ENCODE measurements around the gene MRPL34. TPM values are rescaled to one million over a fixed set of nuclear protein-coding genes. Genes with fewer than 3 reads are reported as not detected.

The MRPL34 gene
- total RNA-seq, 1 experiment from 2014 or later: 87.7 TPM

- no peak overlapping the region for H3K27ac ChIP-seq (ENCODE audit: low read length)
- in situ Hi-C loops (cut with HindIII; ENCODE audit: low pct_unique_long_range_greater_than_20kb, low sequenced_read_pairs) (no loop called here), intact Hi-C loops (cut with micrococcal nuclease; ENCODE audit: unreplicated experiment) (no loop called here)
- no peaks in the 10 kb centered on the region for H3K27me3 ChIP-seq (ENCODE audit: control insufficient read depth, insufficient read depth, low read length)
- TF ChIP-seq REST (IDR thresholded peaks at IDR 0.05; ENCODE audit: insufficient read depth in 1 of 2, low read depth in 2 of 2, low read length in 1 of 2) (no peak), CTCF (IDR thresholded peaks at IDR 0.05) (no peak), SIN3A (IDR thresholded peaks at IDR 0.05; ENCODE audit: borderline replicate concordance, insufficient read depth, low read depth, low read length) (no peak), TCF7L2 (IDR thresholded peaks at IDR 0.05; ENCODE audit: low read depth, low read length) (no peak), POLR2AphosphoS5 (IDR thresholded peaks at IDR 0.05; ENCODE audit: low read depth, low read length) (no peak)
- DNase-seq (ENCODE audit: low read depth, low spot score) (no peak), ATAC-seq (no peak)
- no peaks in the 10 kb centered on the region for H3K9me3 ChIP-seq (ENCODE audit: control insufficient read depth, insufficient read depth, low read depth, low read length)
- BruUV-seq (replicated peaks): no TSS peak
- H3K4me3 ChIP-seq (ENCODE audit: low read depth in 2 of 2, low read length in 2 of 2): no peak overlapping the region
- H3K4me1 ChIP-seq (ENCODE audit: control insufficient read depth, insufficient read depth, low read length): no peaks in the 10 kb centered on the region
- CTCF ChIA-PET: no interaction called here
- POLR2A ChIA-PET: no interaction called here
- H3K36me3 ChIP-seq (ENCODE audit: control insufficient read depth, insufficient read depth, low read length): no peaks in the 10 kb centered on the region; the same call in 1 of the 2 replicates
Observed at GRCh38 chr19:17318966-17319365, 13.3 kb downstream of the MRPL34 start.

- no TSS peak for BruUV-seq (replicated peaks)
- intact Hi-C loops (cut with micrococcal nuclease; ENCODE audit: unreplicated experiment): no loop called here
Observed at GRCh38 chr19:17319473-17320238, 14.0 kb downstream of the MRPL34 start.

DNA sequence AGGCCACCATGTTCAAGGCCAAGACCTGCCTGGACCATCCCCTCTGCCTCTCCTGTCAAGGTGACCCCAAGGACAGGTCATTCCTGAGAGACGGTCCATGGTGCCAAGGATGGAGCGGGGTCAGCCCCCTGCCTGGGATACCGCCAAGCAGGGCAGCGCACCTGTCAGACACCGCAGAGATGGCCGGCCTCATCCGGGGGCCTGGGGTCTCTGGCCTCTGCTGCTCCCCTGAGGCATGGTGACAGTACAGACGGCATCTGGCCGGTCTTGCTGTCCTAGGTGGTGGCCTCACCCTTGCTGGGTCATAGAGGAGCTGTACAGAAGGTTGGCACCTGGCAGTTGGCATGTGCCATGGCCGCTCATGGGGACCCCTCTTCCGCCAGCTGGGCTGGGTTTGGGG lies 14.8 kb downstream of the MRPL34 start:
- ChIA-PET CTCF (no interaction called here), POLR2A (no interaction called here)
- Histone ChIP-seq H3K9me3 (ENCODE audit: control insufficient read depth, insufficient read depth, low read depth, low read length) (no peaks in the 10 kb centered on the region), H3K36me3 (ENCODE audit: control insufficient read depth, insufficient read depth, low read length) (no peaks in the 10 kb centered on the region), H3K27ac (ENCODE audit: low read length) (no peak overlapping the region), H3K4me3 (ENCODE audit: low read depth in 2 of 2, low read length in 2 of 2) (no peak overlapping the region), H3K27me3 (ENCODE audit: control insufficient read depth, insufficient read depth, low read length) (no peaks in the 10 kb centered on the region), H3K4me1 (ENCODE audit: control insufficient read depth, insufficient read depth, low read length) (no peaks in the 10 kb centered on the region)
- DNase-seq (ENCODE audit: low read depth, low spot score) (no peak), ATAC-seq (no peak)
- BruUV-seq (replicated peaks): no TSS peak
- intact Hi-C loops (cut with micrococcal nuclease; ENCODE audit: unreplicated experiment): no loop called here
- in situ Hi-C loops (cut with HindIII; ENCODE audit: low pct_unique_long_range_greater_than_20kb, low sequenced_read_pairs): no loop called here
- TF ChIP-seq POLR2AphosphoS5 (IDR thresholded peaks at IDR 0.05; ENCODE audit: low read depth, low read length) (no peak), TCF7L2 (IDR thresholded peaks at IDR 0.05; ENCODE audit: low read depth, low read length) (no peak), CTCF (IDR thresholded peaks at IDR 0.05) (no peak), REST (IDR thresholded peaks at IDR 0.05; ENCODE audit: insufficient read depth in 1 of 2, low read depth in 2 of 2, low read length in 1 of 2) (no peak), SIN3A (IDR thresholded peaks at IDR 0.05; ENCODE audit: borderline replicate concordance, insufficient read depth, low read depth, low read length) (no peak)

More at GRCh38 chr19:17319473-17320238, 14.0 kb downstream of the MRPL34 start:
- Histone ChIP-seq H3K36me3 (ENCODE audit: control insufficient read depth, insufficient read depth, low read length) (no peaks in the 10 kb centered on the region; the same call in 1 of the 2 replicates), H3K27ac (ENCODE audit: low read length) (no peak overlapping the region), H3K4me1 (ENCODE audit: control insufficient read depth, insufficient read depth, low read length) (no peaks in the 10 kb centered on the region), H3K9me3 (ENCODE audit: control insufficient read depth, insufficient read depth, low read depth, low read length) (no peaks in the 10 kb centered on the region), H3K27me3 (ENCODE audit: control insufficient read depth, insufficient read depth, low read length) (no peaks in the 10 kb centered on the region), H3K4me3 (ENCODE audit: low read depth in 2 of 2, low read length in 2 of 2) (no peak overlapping the region)
- in situ Hi-C loops (cut with HindIII; ENCODE audit: low pct_unique_long_range_greater_than_20kb, low sequenced_read_pairs): no loop called here
- DNase-seq (ENCODE audit: low read depth, low spot score) (no peak), ATAC-seq (no peak)
- POLR2A ChIA-PET: no interaction called here
- TF ChIP-seq TCF7L2 (IDR thresholded peaks at IDR 0.05; ENCODE audit: low read depth, low read length) (no peak), POLR2AphosphoS5 (IDR thresholded peaks at IDR 0.05; ENCODE audit: low read depth, low read length) (no peak)
- CTCF ChIA-PET: no interaction called here
